K562 (cell line): ENCODE measurements around the gene GPHN. TPM values are rescaled to one million over a fixed set of nuclear protein-coding genes. Genes with fewer than 3 reads are reported as not detected.

ENCODE experiments used
- ATAC-seq: fragments of 200-7000 bp; cut with Tn5 transposase; 3 replicates; pipeline ENCODE4 v1.9.1; 2020; ENCODE audit warnings: moderate library complexity
- BruUV-seq: library from RNA; stranded (reverse); fragments of 400-500 nt; replicated peaks from 2 replicates; lab custom pipeline; 2021; lab: Mats Ljungman, UMichigan
- CTCF ChIA-PET: fragments of 300-600 bp; formaldehyde crosslinking; extraction: SDS; loops from one replicate; lab custom pipeline; 2021; ENCODE audit warnings: low intra/inter-chr PET ratio; lab: Yijun Ruan, JAX
- POLR2A ChIA-PET: fragments of 300-600, 350-650 bp; sonication (Branson Sonifier 250); formaldehyde crosslinking; extraction: SDS; loops from one replicate; lab custom pipeline; 2021; ENCODE audit warnings: antibody characterized with exemption, inconsistent platforms; lab: Yijun Ruan, JAX
- DNase-seq, 4 experiments: peaks; one replicate each; pipeline versions ENCODE4 v3.0.0 to v3.0.0-alpha.2; 2011 to 2018; ENCODE audit warnings: low spot score in 3 of 4, mixed read lengths in 3 of 4; ENCODE audit errors: extremely low read depth in 1 of 4
- FAIRE-seq: peaks from 2 replicates; lab custom pipeline; 2011; peaks lifted over from hg19 to GRCh38; lab: Jason Lieb, UNC
- H2AFZ ChIP-seq: 2 replicates; pipeline ENCODE4 v1.6.0; 2011; ENCODE audit warnings: low read depth, low read length, control low read depth, inconsistent platforms
- H3K27ac ChIP-seq: fragments of 200-600 bp; 3 replicates; pipeline ENCODE4 v1.8.0; 2011; ENCODE audit warnings: low read depth, mild to moderate bottlenecking, control low read depth, inconsistent platforms, low read length, moderate library complexity, mixed read lengths; ENCODE audit errors: extremely low read depth
- H3K27me3 ChIP-seq, 2 experiments: fragments of 300-600 bp in 1 of 2; 2 replicates in 1 of 2; 3 replicates in 1 of 2; pipeline versions ENCODE4 v1.6.0 to v1.8.0; 2011; ENCODE audit warnings: inconsistent platforms in 2 of 2, low read length in 2 of 2, mild to moderate bottlenecking in 1 of 2, mixed read lengths in 1 of 2, moderate library complexity in 1 of 2; ENCODE audit not compliant: control insufficient read depth in 2 of 2, insufficient read depth in 2 of 2
- H3K36me3 ChIP-seq: fragments of 300-600 bp; 3 replicates; pipeline ENCODE4 v1.8.0; 2011; ENCODE audit warnings: mild to moderate bottlenecking, low read length, inconsistent platforms; ENCODE audit not compliant: control insufficient read depth, insufficient read depth
- H3K4me1 ChIP-seq, 2 experiments: fragments of 200-600 bp in 1 of 2; replicated peaks in 1 of 2; 2 replicates in 1 of 2; 3 replicates in 1 of 2; pipeline versions ENCODE4 v1.5.1 to v1.8.0; 2011; ENCODE audit warnings: inconsistent platforms in 2 of 2, low read length in 2 of 2, mild to moderate bottlenecking in 1 of 2, mixed read lengths in 1 of 2, moderate library complexity in 1 of 2; ENCODE audit not compliant: control insufficient read depth in 2 of 2, insufficient read depth in 2 of 2
- H3K4me2 ChIP-seq: 2 replicates; pipeline ENCODE4 v1.6.1; 2011; ENCODE audit warnings: low read length, control low read depth, inconsistent platforms, mixed read lengths; ENCODE audit not compliant: insufficient read depth
- H3K4me3 ChIP-seq: fragments of 200-600 bp; sonication (generic), shearing (Covaris generic); 2 replicates; pipeline ENCODE4 v1.5.1; 2016; ENCODE audit warnings: control low read depth, inconsistent platforms
- H3K79me2 ChIP-seq: fragments of 200-600 bp; 3 replicates; pipeline ENCODE4 v1.8.0; 2011; ENCODE audit warnings: low read length, inconsistent platforms; ENCODE audit not compliant: control insufficient read depth, insufficient read depth
- H3K9ac ChIP-seq, 2 experiments: 2 replicates each; pipeline versions ENCODE4 v1.6.0 to v1.6.1; 2011; ENCODE audit warnings: low read depth in 2 of 2, low read length in 2 of 2, control low read depth in 1 of 2, inconsistent platforms in 1 of 2, mild to moderate bottlenecking in 1 of 2, mixed read lengths in 1 of 2; ENCODE audit not compliant: insufficient read depth in 1 of 2
- H3K9me1 ChIP-seq: one replicate; pipeline ENCODE4 v1.6.0; 2011; ENCODE audit warnings: inconsistent platforms, mild to moderate bottlenecking, low read length, moderate library complexity; ENCODE audit not compliant: control insufficient read depth, insufficient read depth
- H3K9me3 ChIP-seq: replicated peaks from 2 replicates; pipeline ENCODE4 v1.5.1; 2011; ENCODE audit warnings: low read depth, low read length, inconsistent platforms; ENCODE audit not compliant: control insufficient read depth, insufficient read depth
- H4K20me1 ChIP-seq: replicated peaks from 2 replicates; pipeline ENCODE4 v1.6.1; 2011; ENCODE audit warnings: low read length, inconsistent platforms, mixed read lengths; ENCODE audit not compliant: control insufficient read depth, insufficient read depth
- BRF2 ChIP-seq: IDR thresholded peaks from 3 replicates; pipeline ENCODE4 v1.6.1; 2011; ENCODE audit warnings: borderline replicate concordance, mild to moderate bottlenecking; ENCODE audit not compliant: insufficient read length, insufficient read depth
- CREB1 ChIP-seq, 2 experiments: sonication (generic) in 1 of 2; formaldehyde crosslinking in 1 of 2; IDR thresholded peaks; 2 replicates each; pipeline versions ENCODE4 v1.6.1 to v1.8.0; 2012 to 2022; ENCODE audit warnings: inconsistent platforms in 1 of 2, mild to moderate bottlenecking in 1 of 2, missing genetic modification reagents in 1 of 2, moderate library complexity in 1 of 2
- E2F8 ChIP-seq: fragments of 450-650 bp; IDR thresholded peaks from 2 replicates; pipeline ENCODE4 v1.7.1; 2018; ENCODE audit warnings: mild to moderate bottlenecking, low read depth; ENCODE audit not compliant: partially characterized antibody
- FOXA3 ChIP-seq, 2 experiments: fragments of 450-650 bp in 1 of 2; sonication (generic) in 1 of 2; formaldehyde crosslinking; IDR thresholded peaks in 1 of 2; conservative IDR thresholded peaks in 1 of 2; 2 replicates each; pipeline versions ENCODE4 v1.4.0 to v1.8.0; 2020 to 2022; ENCODE audit warnings: mild to moderate bottlenecking in 2 of 2, missing genetic modification reagents in 1 of 2
- HCFC1 ChIP-seq: IDR thresholded peaks from 2 replicates; pipeline ENCODE4 v1.6.1; 2012; ENCODE audit warnings: low read depth, low read length, improper control_type of control experiment
- HNRNPUL1 ChIP-seq: fragments of 200-400 bp; formaldehyde crosslinking; IDR thresholded peaks from 2 replicates; pipeline ENCODE4 v1.6.1; 2017; ENCODE audit warnings: low read length
- KDM5B ChIP-seq: fragments of 200-600 bp; sonication (generic); IDR thresholded peaks from 2 replicates; pipeline ENCODE4 v1.6.1; 2012; ENCODE audit warnings: low read depth, mild to moderate bottlenecking, moderate library complexity, low read length, control low read depth, inconsistent platforms; ENCODE audit not compliant: insufficient replicate concordance
- LEF1 ChIP-seq: fragments of 450-650 bp; IDR thresholded peaks from 2 replicates; pipeline ENCODE4 v1.6.1; 2016; ENCODE audit warnings: mild to moderate bottlenecking
- MAFF ChIP-seq: IDR thresholded peaks from 2 replicates; pipeline ENCODE4 v1.6.1; 2012; ENCODE audit warnings: low read length, improper control_type of control experiment
- NELFE ChIP-seq: IDR thresholded peaks from 2 replicates; pipeline ENCODE4 v1.6.1; 2011; ENCODE audit warnings: mild to moderate bottlenecking; ENCODE audit not compliant: insufficient read depth, insufficient read length
- RAD21 ChIP-seq, 2 experiments: fragments of 250-450 bp in 1 of 2; fragments of 450-650 bp in 1 of 2; sonication (Bioruptor Pico) in 1 of 2; formaldehyde crosslinking in 1 of 2; IDR thresholded peaks in 1 of 2; conservative IDR thresholded peaks in 1 of 2; 2 replicates each; pipeline versions ENCODE4 v1.4.0 to v1.8.0; 2020 to 2022; ENCODE audit warnings: mild to moderate bottlenecking in 2 of 2, moderate library complexity in 1 of 2
- RFX7 ChIP-seq: fragments of 250-450 bp; sonication (Bioruptor Pico); IDR thresholded peaks from 2 replicates; pipeline ENCODE4 v1.5.1; 2021; ENCODE audit warnings: mild to moderate bottlenecking
- SFPQ ChIP-seq: fragments of 200-400 bp; formaldehyde crosslinking; IDR thresholded peaks from 2 replicates; pipeline ENCODE4 v1.6.1; 2017; ENCODE audit warnings: mild to moderate bottlenecking, low read depth, low read length, moderate library complexity
- SP1 ChIP-seq: sonication (generic); formaldehyde crosslinking; IDR thresholded peaks from 2 replicates; pipeline ENCODE4 v1.8.1; 2022; ENCODE audit warnings: mild to moderate bottlenecking, missing genetic modification reagents
- ZEB2 ChIP-seq: fragments of 450-650 bp; IDR thresholded peaks from 2 replicates; pipeline ENCODE4 v1.6.1; 2016
- ZNF3 ChIP-seq: fragments of 250-450 bp; sonication (Bioruptor Pico); IDR thresholded peaks from 2 replicates; pipeline ENCODE4 v1.5.0; 2021; ENCODE audit warnings: mild to moderate bottlenecking, moderate library complexity
- ZNF644 ChIP-seq: fragments of 200-800 bp; sonication (Bioruptor generic); IDR thresholded peaks from 2 replicates; pipeline ENCODE4 v1.6.1; 2016; ENCODE audit warnings: low read depth, missing genetic modification characterization, missing compliant biosample characterization
- ZNF780A ChIP-seq: fragments of 250-450 bp; sonication (Bioruptor Pico); IDR thresholded peaks from 2 replicates; pipeline ENCODE4 v1.5.0; 2021; ENCODE audit warnings: mild to moderate bottlenecking
- in situ Hi-C: fragments of 300-500 bp; cut with MboI; formaldehyde crosslinking; loops from 4 replicates; pipeline ENCODE4 v1.15.0; 2018; ENCODE audit warnings: inconsistent platforms, mixed read lengths
- intact Hi-C: fragments of 100-400 bp; cut with micrococcal nuclease; formaldehyde crosslinking; loops from 2 replicates; pipeline ENCODE4 v1.14.2; 2022
- polyA plus RNA-seq, 8 experiments: library from polyadenylated mRNA; depleted of rRNA in 4 of 8; stranded (reverse) in 5 of 8; unstranded in 3 of 8; fragments of >200 nt; fragmentation: Nextera tagmentation in 2 of 8; fragmentation: Illumina TruSeq in 1 of 8; extraction: Ambion mirVana in 2 of 8; extraction: Trizol in 1 of 8; gene quantifications; 2 replicates each; pipeline versions ENCODE4 v1.2.1 to v1.2.3, GENCODE V29; 2011 to 2014; ENCODE audit warnings: inconsistent platforms in 1 of 8, missing spikeins in 1 of 8
- total RNA-seq, 7 experiments: library from RNA; depleted of rRNA in 6 of 7; stranded (reverse); fragments of >200 nt in 6 of 7; fragmentation: Illumina TruSeq in 2 of 7; extraction: Trizol in 2 of 7; gene quantifications; 2 replicates each; pipeline versions ENCODE4 v1.2.1 to v1.2.3, GENCODE V29; 2011 to 2021; ENCODE audit warnings: low replicate concordance in 1 of 7

The GPHN gene
- total and polyA plus RNA-seq, 9 of the 15 experiments (the other 6 are each of a cell fraction or from before 2014, with no cell fraction given) = 5.9 to 16.0 (median 11.4) TPM

- H3K9ac ChIP-seq = no peak overlapping the region
- ChIA-PET CTCF (no interaction called here), POLR2A (no interaction called here)
- intact Hi-C loops = loop anchor here (5.0 kb wide), 1 partner anchor 216 kb away; no protein-coding TSS in a partner anchor
- no peak overlapping the region for H3K27ac ChIP-seq
- no peak for FAIRE-seq
- no peak for ATAC-seq
- H3K4me3 ChIP-seq = no peak overlapping the region
- H3K36me3 ChIP-seq = no peaks in the 10 kb centered on the region
- H3K4me2 ChIP-seq = no peak overlapping the region
- no peak for DNase-seq
- H3K79me2 ChIP-seq = no peaks in the 10 kb centered on the region
- H3K27me3 ChIP-seq = no peaks in the 10 kb centered on the region
- in situ Hi-C loops = no loop called here
- no peaks in the 10 kb centered on the region for H3K9me1 ChIP-seq
- BruUV-seq = no TSS peak
- H3K4me1 ChIP-seq = no peaks in the 10 kb centered on the region
- H2AFZ ChIP-seq = no peak overlapping the region
- no peaks in the 10 kb centered on the region for H3K9me3 ChIP-seq
- H4K20me1 ChIP-seq = no peaks in the 10 kb centered on the region
- TF ChIP-seq ZNF780A (CRISPR knock-in tag) (no peak), SP1 (CRISPR knock-in tag) (no peak), BRF2 (no peak), HCFC1 (no peak), NELFE (no peak), ZNF644 (tag) (no peak), RFX7 (CRISPR knock-in tag) (no peak), KDM5B (no peak), FOXA3 (CRISPR knock-in tag; conservative IDR thresholded peaks at IDR 0.05 in 1 of 2, IDR thresholded peaks at IDR 0.05 in 1 of 2) (no peak), SFPQ (no peak), HNRNPUL1 (no peak), CREB1 (IDR thresholded peaks at IDR 0.05) (no peak), CREB1 (CRISPR knock-in tag; IDR thresholded peaks at IDR 0.05) (no peak), MAFF (no peak), E2F8 (no peak), ZNF3 (CRISPR knock-in tag) (no peak), ZEB2 (no peak), RAD21 (CRISPR knock-in tag; conservative IDR thresholded peaks at IDR 0.05 in 1 of 2, IDR thresholded peaks at IDR 0.05 in 1 of 2) (no peak), LEF1 (no peak)
Measured at GRCh38 chr14:66965831-66966230, 457.9 kb downstream of the GPHN start.
